Cardiac muscle cell (in vitro differentiated cells and primary cell): ENCODE results near the gene NTN4. TPM values are rescaled to one million over a fixed set of nuclear protein-coding genes. Genes with fewer than 3 reads are reported as not detected.

ENCODE experiments used
- DNase-seq, 2 donors: peaks; one replicate each; pipeline versions ENCODE4 v3.0.0 to v3.0.0-alpha.2; 2010 to 2017; ENCODE audit warnings: low read depth in 1 of 2, low spot score in 1 of 2
- H3K27ac ChIP-seq: fragments of 200-600 bp; sonication (generic); 2 replicates; pipeline ENCODE4 v1.5.1; 2016
- H3K27me3 ChIP-seq: fragments of 200-600 bp; sonication (generic); 2 replicates; pipeline ENCODE4 v1.6.0; 2016; ENCODE audit warnings: control low read depth
- H3K36me3 ChIP-seq: fragments of 200-600 bp; sonication (generic); 2 replicates; pipeline ENCODE4 v1.5.1; 2016; ENCODE audit warnings: control low read depth
- H3K4me1 ChIP-seq: fragments of 200-600 bp; sonication (generic); 2 replicates; pipeline ENCODE4 v1.8.1; 2017; ENCODE audit warnings: low read depth, mild to moderate bottlenecking, mixed run types
- H3K4me3 ChIP-seq: fragments of 200-600 bp; sonication (generic); 2 replicates; pipeline ENCODE4 v1.5.1; 2016; ENCODE audit warnings: mild to moderate bottlenecking
- H3K9me3 ChIP-seq: fragments of 200-600 bp; sonication (generic); 2 replicates; pipeline ENCODE4 v1.5.1; 2017; ENCODE audit warnings: low read depth, mild to moderate bottlenecking, control low read depth
- CTCF ChIP-seq: IDR thresholded peaks from 2 replicates; pipeline ENCODE4 v1.5.1; 2012; ENCODE audit warnings: low read depth, mild to moderate bottlenecking, low read length
- polyA plus RNA-seq: library from polyadenylated mRNA; unstranded; fragments of >200 nt; fragmentation: Nextera tagmentation; extraction: Ambion mirVana; gene quantifications from 2 replicates; pipeline ENCODE4 v1.2.1, GENCODE V29; 2016
- total RNA-seq: library from RNA; depleted of rRNA; stranded (reverse); fragments of >200 nt; gene quantifications from 2 replicates; pipeline ENCODE4 v1.2.3, GENCODE V29; 2016

NTN4 gene
- total and polyA plus RNA-seq, 2 experiments from 2014 or later = 0.86 to 1.4 TPM

GRCh38 chr12:95803817-95804216, 13.3 kb upstream of the NTN4 start:
- Histone ChIP-seq H3K4me3 (no peak overlapping the region), H3K27ac (no peak overlapping the region), H3K4me1 (no peaks in the 10 kb centered on the region), H3K27me3 (peaks cover 43% of the 10 kb centered on the region), H3K9me3 (no peaks in the 10 kb centered on the region), H3K36me3 (no peaks in the 10 kb centered on the region)
- DNase-seq = no peak
- TF ChIP-seq CTCF = no peak

- TF ChIP-seq CTCF = no peak
- H3K27me3 ChIP-seq = peaks cover 52% of the 10 kb centered on the region
- H3K27ac ChIP-seq = no peak overlapping the region
- peak in 1 of 2 donors; percentile 62 for DNase-seq
- no peaks in the 10 kb centered on the region for H3K9me3 ChIP-seq
- no peaks in the 10 kb centered on the region for H3K36me3 ChIP-seq
- no peak overlapping the region for H3K4me3 ChIP-seq
- H3K4me1 ChIP-seq = no peaks in the 10 kb centered on the region
These were observed 12.1 kb upstream of the NTN4 start for GRCh38 chr12:95802482-95803270.

- no peak for TF ChIP-seq CTCF
- Histone ChIP-seq H3K27me3 (peaks cover 82% of the 10 kb centered on the region), H3K27ac (no peak overlapping the region), H3K4me1 (no peaks in the 10 kb centered on the region), H3K9me3 (no peaks in the 10 kb centered on the region), H3K4me3 (no peak overlapping the region), H3K36me3 (no peaks in the 10 kb centered on the region)
- no peak for DNase-seq
These were observed 6.4 kb upstream of the NTN4 start for GRCh38 chr12:95796982-95797289.

GRCh38 chr12:95796225-95796981, 5.8 kb upstream of the NTN4 start:
- Histone ChIP-seq H3K27me3 (peaks cover 84% of the 10 kb centered on the region), H3K4me1 (no peaks in the 10 kb centered on the region), H3K36me3 (no peaks in the 10 kb centered on the region), H3K27ac (no peak overlapping the region), H3K4me3 (no peak overlapping the region), H3K9me3 (no peaks in the 10 kb centered on the region)
- no peak for TF ChIP-seq CTCF
- no peak for DNase-seq

- Histone ChIP-seq H3K36me3 (no peaks in the 10 kb centered on the region), H3K27me3 (peaks cover 98% of the 10 kb centered on the region), H3K27ac (no peak overlapping the region), H3K4me3 (peak overlapping the region; percentile 50), H3K4me1 (no peaks in the 10 kb centered on the region), H3K9me3 (no peaks in the 10 kb centered on the region)
- no peak for TF ChIP-seq CTCF
- DNase-seq = peak; percentile 26 to 42
These were observed 619 bp upstream of the NTN4 start for GRCh38 chr12:95790917-95791849.
